NCI-H2107 treated with DMSO at 0.1 percent for 48 hours (cell line): ENCODE data around the gene KAZN.

Experiments
- DNase-seq: peaks from one replicate; lab custom pipeline; 2025; ENCODE audit not compliant: unreplicated experiment; lab: John Stamatoyannopoulos, UW

Gene KAZN

DNA sequence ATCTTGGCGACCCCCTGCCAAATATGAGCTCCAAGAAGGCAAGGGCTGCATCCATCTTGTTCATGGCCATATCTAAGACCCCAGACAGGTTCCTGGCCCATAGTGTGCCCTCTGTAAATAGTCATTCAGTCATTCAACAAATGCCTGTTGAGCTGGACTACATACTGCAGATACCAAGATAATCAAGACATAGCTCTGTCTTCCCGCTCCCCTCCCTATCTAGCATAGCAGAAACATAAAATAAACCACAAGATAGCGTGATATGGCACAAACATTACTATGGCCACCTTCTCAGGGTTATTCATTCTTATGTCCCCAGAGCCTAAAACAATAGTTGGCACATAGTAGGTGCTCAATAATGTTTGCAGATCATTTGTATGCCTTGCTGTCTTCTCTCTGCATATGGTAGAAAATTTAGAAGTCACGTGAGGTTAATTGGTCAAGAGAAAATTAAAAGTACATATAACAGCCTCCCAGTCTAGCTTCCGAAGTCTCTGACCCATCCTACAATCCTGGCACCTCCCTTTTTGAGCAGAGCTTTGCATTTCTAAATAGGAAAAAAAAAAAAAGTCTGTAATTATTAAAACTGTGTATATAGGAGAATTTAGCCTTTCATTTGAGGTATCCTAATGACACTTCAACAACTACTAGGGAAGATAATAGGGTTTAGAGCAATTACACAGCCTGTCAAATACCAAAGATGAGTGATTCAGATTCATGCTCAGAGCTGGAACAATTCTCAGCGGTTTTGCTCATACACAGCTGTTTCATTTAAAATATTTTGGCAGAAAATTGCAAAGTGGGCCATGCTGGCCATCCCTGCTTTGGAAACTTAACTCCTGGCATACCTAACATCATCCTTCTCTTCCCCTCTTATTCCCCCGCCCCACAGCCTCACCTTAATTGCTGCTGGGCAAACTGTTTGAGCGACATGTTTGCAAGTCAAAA is 219.0 kb downstream of the KAZN start:
- no peak for DNase-seq

DNA sequence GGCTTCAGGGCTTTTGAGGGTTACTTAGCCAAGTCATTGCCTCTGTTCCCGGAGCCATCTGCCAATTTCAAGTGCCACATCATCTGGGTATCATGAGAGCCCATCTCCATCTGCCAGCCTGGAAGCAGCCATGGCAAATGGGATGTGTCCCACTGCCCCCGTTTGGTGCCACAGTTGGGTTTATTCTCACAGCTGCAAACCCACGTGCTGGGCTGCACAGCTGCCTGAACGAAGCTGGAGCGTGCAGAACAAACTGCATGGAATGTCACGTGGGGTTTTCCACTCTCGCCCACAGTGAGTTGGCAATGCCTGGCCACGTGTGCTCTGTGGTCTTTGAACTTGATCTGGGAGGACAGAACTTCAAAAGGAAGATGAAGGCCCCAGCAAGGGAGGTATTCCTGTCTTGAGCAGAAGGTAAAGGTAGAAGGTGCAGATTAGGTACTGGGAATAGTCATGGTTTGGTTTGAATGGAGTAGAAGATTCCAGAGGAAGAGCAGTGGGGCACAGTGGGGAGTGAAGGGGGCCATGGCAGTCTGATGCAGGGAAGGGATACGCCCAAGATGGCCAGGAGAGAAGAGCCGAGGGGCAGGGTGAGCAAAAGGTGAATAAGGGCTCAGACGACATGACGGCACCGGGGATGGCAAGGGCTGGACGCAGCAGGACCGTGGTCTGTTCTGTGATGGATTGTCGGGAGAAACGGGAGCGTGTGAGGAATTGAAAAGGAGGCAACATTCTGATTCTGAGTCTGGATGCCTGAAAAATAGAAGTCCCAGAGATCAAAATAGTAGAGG is 222.0 kb downstream of the KAZN start:
- DNase-seq: no peak

DNA sequence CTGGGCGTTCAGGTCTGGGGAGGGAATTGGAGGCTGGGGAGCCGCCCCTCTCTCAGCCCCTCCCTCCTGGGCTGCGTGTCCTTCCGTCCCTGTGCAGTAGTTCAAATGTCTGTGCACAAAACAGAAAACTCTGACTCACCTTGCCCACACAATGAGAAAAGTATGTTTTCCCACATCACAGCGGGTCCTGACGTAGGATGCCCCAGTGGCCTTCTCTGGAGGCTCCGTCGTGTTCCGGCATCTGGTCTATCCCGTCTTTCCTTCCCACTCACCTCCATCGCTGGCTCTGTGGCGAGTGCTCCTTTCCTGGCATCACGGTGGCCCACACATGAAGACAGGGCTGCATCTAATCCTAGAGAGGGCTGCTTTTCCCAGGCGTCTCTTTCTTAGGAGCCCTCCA is 224.0 kb downstream of the KAZN start:
- no peak for DNase-seq

DNA sequence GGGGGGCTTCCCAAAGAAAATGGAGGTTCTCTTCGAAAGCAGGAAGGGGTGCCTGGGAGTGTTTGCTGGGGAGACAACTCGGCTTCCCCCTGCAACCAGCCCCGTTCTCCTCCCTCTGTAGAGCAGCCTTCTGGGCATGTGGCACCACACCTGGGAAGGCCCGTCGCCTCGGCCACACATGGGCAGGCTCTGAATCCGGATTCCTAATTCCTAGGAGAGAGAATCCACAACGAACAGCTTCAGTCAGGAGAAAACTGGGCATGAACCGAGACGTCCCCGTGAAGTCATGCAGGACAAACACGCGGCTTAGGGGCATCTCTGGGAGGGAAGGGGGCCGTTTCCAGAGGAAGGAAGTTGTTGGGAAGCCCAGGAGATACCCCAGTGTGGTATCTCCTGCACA is 224.5 kb downstream of the KAZN start:
- DNase-seq: no peak

DNA sequence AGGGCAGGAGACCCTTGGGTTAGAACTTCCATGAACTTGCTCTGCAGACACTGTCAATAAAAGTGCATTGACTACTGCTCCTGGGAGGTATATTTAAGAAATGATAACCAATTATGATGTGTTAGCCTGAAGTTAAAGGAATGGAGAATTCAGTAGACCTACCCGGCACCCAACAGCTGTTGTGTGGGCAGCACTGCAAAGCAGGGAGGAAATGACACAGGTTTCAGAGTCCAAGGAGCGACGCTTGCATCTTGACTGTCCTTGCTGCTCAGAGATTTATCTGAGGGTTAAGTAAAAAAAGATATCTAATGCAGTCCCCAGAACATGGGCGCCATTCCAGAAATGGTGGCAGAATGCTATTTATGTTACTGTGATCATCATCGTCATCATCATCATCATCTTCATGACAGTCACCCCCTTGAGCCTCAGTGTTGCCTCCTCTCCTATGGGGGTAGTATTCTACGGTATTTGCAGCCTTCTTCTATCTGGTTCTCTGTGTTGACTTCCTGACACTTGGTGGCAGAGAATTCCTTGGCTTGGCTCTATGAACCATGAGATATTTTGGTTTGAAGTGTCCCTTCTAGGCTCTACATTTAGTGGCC is 225.9 kb downstream of the KAZN start:
- DNase-seq: no peak

DNA sequence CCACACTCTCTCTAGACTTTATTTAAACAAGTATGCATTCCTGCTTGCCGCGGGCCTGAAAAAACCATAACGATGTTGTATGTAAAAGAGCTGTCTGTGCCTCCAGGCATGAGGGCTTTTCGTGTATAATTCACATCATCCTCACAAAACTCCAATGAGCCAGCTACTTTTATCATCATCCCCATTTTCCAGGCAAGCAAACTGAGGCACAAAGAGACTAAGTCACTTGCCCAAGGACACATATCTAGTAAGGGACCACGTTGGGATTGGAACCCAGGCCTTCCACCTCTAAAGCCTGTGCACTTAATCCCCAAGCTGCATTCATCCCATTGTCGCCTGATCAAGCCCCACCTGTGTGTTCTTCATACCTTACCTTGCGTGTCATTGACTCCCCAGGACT is 226.9 kb downstream of the KAZN start:
- DNase-seq: no peak

DNA sequence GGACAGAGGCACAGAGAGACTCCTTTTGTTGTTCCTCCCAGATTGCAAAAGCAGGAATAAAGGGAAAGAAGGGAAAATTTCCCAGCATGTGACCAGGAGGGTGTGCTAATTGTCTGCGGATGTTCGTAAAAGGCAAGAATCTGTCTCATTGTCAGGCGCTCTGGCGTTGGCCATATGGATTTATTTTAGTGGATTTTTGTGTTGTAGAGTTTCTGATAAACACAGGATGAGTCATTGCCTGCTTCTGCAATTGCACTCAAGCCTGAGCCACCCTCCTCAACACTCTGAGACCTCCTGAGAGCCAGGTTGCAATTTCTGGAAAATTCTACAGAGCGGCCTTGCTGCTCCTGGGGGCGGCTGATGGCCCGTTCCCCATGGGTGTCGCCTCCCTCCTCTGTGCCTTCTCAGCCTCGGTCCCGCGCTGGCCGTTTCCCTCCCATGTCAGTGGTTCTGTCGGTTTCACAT is 227.7 kb downstream of the KAZN start:
- no peak for DNase-seq

DNA sequence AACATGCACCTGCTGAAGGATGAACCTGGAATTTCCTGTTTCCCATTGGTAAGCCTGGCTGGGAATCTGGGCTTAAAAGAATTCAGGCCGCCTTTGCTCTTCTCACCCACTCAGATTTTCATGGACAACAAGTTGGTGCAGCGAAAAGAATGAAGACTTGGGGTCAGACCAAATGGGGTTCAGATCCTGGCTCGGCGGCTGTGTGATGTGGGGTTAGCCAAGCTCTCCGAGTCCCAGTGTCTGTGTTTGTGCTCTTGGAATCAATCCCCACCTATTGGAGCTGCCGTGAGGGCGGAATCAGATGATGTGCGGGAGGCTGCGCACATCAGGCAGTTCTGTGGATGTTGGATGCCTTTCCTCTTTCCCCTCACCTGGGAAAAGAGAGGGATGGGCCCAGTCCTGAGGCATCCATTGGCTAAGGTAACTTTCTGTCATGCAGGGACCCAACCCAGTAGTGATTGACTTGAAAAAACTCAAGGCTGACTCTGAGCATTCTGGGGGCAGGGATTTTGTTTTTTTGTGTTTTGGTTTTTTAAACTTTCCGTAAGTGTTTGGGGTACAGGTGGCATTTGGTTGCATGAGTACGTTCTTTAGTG is 228.3 kb downstream of the KAZN start:
- DNase-seq: no peak

DNA sequence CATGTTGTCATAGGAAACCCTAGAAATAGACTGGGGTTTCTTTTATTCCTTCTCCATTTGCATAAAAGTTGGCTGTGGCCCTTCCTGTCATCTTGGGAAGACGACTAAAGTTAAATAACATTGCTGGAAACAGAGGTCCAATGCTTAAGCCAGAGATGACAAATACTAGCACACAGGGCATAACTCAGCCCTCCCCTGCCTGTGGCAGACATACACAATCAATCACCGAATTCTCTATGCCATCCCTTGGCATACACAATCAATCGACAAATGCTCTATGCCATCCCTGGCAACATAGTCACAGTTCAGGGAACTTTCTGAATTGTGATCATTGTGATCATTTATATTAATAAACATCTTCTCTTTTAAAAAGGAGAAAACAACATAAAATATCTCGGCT is 229.4 kb downstream of the KAZN start:
- no peak for DNase-seq

DNA sequence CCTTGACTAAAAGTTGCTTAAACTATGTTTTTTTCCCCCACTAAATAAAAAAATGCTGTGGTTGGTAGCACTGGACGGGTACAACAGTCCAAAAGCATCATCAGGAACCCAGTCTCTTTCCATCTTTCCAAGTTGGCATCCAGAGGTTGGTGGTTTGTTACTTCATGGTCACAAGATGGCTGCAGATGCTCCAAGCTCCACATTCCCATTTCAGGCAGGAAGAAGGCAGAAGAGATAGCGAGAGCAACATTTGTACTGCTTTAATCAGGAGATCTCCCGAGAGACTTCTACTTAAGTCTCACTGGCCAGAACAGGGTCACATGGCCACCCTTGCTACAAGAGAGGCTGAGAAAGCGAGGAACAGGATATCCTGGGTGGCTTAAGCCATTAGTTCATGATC is 230.2 kb downstream of the KAZN start:
- no peak for DNase-seq

DNA sequence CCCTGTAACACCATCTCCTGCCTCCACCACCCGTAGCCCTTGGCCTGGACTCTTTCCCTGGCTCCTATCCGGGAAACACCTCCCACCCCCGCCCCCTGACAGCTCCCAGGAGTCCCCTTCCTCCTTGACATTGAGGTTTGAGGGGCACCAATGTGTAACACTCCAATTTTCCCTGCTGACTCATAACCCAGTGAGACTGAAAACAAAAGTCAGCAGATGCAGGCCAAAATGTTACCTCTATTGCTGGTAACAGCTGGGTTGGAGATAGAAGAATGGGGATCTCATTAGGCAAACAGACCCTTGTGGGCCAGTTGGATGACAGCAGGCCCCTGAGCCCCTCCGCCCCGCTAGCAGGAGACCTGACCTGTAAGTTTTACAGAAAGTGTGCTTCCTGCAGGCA is 237.2 kb downstream of the KAZN start:
- DNase-seq: no peak

DNA sequence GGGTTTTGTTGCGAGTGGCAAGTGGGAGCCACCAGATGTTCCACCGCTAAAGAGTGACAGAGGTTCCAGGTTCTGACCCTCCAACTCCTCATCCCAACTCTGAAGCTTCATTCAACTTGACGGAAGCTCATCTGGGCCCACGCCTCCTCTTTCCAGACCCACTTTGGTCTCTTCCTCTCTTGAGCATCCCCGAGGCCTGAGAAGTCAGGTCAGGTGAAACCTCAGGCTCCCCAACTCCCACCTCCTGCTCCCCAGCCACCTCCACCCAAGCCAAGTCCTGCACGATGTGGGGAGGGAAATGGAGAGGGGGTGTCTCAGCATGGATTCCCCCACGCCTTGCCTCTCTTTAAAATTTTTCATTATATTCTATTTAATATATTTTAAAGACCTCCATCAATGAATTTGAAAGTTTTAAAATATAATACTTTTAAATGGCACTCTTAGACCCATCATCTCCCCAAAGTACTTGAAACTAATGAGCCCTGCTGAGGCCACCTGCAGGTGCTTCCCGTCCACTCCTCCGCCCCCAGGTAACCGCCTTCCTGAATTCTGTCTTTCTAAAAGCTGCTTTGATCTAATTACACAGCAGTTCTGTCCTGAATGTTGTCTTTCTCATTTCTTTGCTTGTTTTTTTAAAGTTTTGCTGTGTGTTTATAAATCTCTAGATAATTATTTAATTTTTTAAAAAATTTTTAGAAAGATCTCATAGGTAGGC is 238.1 kb downstream of the KAZN start:
- peak; percentile 40 for DNase-seq

DNA sequence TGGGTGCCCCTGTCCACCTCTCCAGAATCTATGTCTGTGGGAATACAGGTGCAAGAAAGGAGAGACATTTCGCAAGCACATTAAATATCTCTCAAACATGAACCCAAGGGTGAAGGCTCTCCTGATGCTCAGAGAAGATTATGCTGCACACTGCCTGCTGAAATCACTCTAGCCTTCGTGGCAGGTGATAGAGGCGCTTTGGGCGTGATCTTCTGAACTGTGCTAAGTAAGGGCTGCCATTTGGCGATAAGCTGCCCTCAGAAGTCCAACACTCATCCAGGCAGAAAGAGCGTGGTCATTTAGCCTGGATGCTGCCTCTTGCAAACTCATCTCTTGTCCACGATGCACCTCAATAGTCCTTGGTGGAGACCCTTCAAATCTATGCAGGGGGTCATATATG is 241.9 kb downstream of the KAZN start:
- no peak for DNase-seq

DNA sequence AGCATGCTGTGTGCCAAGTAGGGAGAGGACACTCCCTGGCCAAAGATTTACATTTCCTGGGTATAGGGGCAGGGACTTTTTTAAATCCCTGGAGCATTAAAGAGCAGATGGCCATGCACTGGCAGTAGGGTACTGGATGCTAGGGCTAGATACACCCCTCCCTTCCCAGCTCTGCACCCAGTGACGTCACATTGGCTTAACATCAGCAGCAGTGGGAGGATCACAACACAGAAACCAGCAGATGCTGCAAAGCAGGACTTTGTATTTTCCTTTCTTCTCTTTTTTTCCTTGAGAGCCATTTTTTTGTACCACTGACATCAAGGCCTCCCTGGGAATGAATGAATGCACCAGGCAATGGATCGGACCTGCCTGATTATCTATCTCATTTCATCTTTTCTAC is 243.0 kb downstream of the KAZN start:
- DNase-seq: no peak

DNA sequence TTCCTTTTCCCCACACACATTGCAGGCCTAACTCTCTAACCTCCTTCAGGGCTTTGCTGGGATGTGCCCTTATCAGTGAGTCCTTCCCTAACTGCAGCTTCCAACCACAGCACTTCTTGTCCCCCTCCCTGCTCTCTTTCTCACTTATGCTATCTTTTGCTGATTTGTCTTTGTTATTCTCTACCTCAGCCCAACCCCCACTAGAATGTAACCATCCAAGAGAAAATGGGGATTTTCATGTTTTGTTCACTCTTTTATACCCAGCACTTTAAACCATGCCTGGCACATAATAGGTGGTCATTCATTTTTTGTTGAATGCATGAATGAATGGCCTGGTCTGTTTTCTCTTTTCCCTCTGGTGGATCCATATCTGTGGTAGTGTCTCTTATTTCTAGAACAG is 243.5 kb downstream of the KAZN start:
- no peak for DNase-seq

DNA sequence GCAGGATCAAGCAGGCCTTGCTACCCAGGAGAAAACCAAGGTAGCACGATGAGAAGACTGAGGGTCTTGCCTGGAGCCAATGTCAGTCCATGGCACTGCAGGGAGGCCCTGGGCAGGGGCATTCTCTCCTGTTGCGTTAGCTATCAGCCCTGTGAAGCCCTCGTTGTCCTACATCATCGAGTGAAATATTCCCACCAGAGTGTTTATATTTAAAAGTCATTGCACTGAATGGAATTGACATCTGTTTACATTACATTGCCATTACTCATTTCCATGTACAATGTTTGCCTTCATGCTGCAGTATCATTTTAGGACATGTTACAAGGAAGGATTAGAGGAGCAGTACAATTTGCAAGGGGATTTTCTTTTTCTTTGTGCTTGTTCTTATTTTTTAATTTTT is 243.9 kb downstream of the KAZN start:
- DNase-seq: no peak

DNA sequence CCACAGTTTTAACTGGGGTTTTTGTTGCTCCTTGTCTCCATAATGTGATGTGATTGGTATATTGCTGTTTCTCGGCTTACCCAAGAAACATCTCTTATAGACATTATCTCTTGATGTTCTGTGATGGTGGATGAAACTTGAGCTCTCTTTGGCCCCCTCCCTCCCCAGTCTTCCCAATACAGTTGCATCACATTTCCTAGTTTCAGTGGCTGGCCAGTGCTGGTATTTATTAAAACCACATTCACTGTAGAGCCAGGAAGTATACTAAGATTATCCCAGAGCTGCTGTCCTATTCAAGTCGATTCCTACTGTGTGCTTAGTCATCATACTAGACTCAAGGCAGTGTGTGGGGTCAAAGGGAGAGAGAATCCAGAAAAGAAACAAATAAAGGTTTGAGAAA is 244.4 kb downstream of the KAZN start:
- no peak for DNase-seq

DNA sequence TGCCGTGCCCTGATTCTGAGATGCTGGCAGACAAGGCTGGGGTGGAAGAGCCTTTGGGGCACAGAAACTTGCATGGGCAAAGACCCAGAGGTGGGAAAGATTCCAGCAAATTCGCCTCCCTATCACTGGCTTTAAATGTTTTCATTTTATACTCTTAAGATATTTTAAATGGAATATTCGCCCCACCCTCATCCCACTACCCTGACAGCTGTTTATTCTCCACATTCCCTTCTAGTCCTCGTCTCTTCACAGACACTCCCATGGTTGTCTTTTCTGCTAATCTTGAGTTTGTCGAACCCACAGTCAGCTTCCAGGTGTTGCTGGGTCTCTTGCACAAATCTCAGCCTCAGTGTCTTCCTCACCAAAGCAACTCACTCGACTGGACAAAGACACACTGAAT is 245.0 kb downstream of the KAZN start:
- DNase-seq: no peak

DNA sequence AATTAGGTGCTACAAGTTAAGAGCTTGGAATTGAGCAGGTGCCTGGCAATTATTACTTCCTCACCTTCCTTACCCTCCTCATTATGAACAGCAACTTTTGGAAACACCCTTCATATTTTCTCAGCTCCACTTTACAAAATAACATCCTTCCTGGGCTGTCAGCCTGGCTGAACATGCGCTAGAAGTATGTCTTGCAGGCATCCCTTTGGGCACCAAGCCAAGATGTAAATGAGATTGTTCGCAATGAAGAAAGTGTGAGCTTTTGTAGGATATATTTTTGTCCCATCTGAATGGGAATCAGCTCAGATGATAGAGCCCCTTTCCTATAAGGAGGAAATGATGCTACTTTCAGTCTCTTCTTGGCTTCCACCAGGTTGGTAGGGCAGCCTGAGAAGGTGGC is 245.9 kb downstream of the KAZN start:
- DNase-seq: no peak

DNA sequence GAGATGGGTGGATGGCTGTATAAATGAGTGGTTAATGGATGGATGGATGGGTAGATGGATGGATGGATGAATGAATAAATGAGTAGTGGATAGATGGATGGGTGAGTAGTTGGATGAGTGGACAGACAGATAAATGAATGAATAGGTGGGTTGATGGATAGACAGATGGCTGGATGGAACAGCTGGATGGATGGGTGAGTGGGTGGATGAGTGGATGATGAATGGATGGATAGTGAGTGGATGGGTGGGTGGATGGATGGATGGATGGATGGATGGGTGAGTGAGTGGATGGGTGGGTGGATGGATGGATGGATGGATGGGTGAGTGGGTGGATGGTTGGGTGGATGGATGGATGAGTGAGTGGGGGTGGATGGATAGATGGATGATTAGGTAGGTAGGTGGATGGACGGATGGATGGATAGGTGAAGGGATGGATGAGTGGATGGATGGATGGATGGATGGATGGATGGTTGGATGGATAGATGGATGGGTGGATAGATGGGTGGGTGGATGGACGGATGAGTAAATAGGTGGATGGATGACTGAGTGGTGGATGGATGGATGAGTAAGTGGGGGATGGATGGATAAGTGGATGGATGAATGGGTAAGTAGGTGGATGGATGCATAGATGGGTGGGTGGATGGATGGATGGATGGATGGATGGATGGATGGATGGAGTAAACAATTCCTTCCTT is 246.6 kb downstream of the KAZN start:
- DNase-seq: no peak
